Astrocyte (in vitro differentiated cells and primary cell): ENCODE results near the gene SEC61G. TPM values are rescaled to one million over a fixed set of nuclear protein-coding genes. Genes with fewer than 3 reads are reported as not detected.

Source experiments
- DNase-seq: peaks from one replicate; pipeline ENCODE4 v3.0.0-alpha.2; 2010; ENCODE audit warnings: low read depth
- FAIRE-seq: peaks from 2 replicates; lab custom pipeline; 2011; peaks lifted over from hg19 to GRCh38; lab: Jason Lieb, UNC
- H2AFZ ChIP-seq: 2 replicates; pipeline ENCODE4 v1.6.0; 2012; ENCODE audit warnings: low read depth, low read length, inconsistent platforms
- H3K27ac ChIP-seq: 2 replicates; pipeline ENCODE4 v1.5.1; 2011; ENCODE audit warnings: low read depth, low read length, inconsistent platforms
- H3K27me3 ChIP-seq: 2 replicates; pipeline ENCODE4 v1.6.0; 2011; ENCODE audit warnings: low read length, inconsistent platforms; ENCODE audit not compliant: insufficient read depth
- H3K36me3 ChIP-seq: 2 replicates; pipeline ENCODE4 v1.5.1; 2011; ENCODE audit warnings: low read length, inconsistent platforms; ENCODE audit not compliant: insufficient read depth
- H3K4me1 ChIP-seq: 2 replicates; pipeline ENCODE4 v1.5.1; 2011; ENCODE audit warnings: low read length, inconsistent platforms; ENCODE audit not compliant: insufficient read depth
- H3K4me2 ChIP-seq: 2 replicates; pipeline ENCODE4 v1.6.0; 2012; ENCODE audit warnings: low read length, inconsistent platforms
- H3K4me3 ChIP-seq: 2 replicates; pipeline ENCODE4 v1.5.1; 2011; ENCODE audit warnings: low read depth, mild to moderate bottlenecking, low read length, inconsistent platforms; ENCODE audit not compliant: insufficient read depth
- H3K79me2 ChIP-seq: 2 replicates; pipeline ENCODE4 v1.6.0; 2012; ENCODE audit warnings: mild to moderate bottlenecking, low read length, inconsistent platforms; ENCODE audit not compliant: insufficient read depth
- H3K9ac ChIP-seq: 2 replicates; pipeline ENCODE4 v1.6.0; 2012; ENCODE audit warnings: mild to moderate bottlenecking, low read length, inconsistent platforms
- H3K9me3 ChIP-seq: 2 replicates; pipeline ENCODE4 v1.5.1; 2012; ENCODE audit warnings: low read depth, mild to moderate bottlenecking, low read length, inconsistent platforms; ENCODE audit not compliant: insufficient read depth
- H4K20me1 ChIP-seq: 2 replicates; pipeline ENCODE4 v1.6.0; 2012; ENCODE audit warnings: low read length, inconsistent platforms; ENCODE audit not compliant: insufficient read depth
- H3K27ac Mint-ChIP-seq: one replicate; pipeline ENCODE4 v1.8.0; 2021; ENCODE audit warnings: mild to moderate bottlenecking, mixed read lengths; ENCODE audit not compliant: unreplicated experiment
- H3K27me3 Mint-ChIP-seq: one replicate; pipeline ENCODE4 v1.8.0; 2021; ENCODE audit warnings: low read depth, mixed read lengths; ENCODE audit not compliant: unreplicated experiment
- H3K36me3 Mint-ChIP-seq: one replicate; pipeline ENCODE4 v1.8.0; 2021; ENCODE audit warnings: low read depth, mixed read lengths; ENCODE audit not compliant: unreplicated experiment
- H3K4me1 Mint-ChIP-seq: one replicate; pipeline ENCODE4 v1.8.0; 2021; ENCODE audit warnings: low read depth, mixed read lengths; ENCODE audit not compliant: unreplicated experiment
- H3K4me3 Mint-ChIP-seq: one replicate; pipeline ENCODE4 v1.8.0; 2021; ENCODE audit warnings: mild to moderate bottlenecking, moderate library complexity, mixed read lengths; ENCODE audit not compliant: unreplicated experiment
- H3K9me3 Mint-ChIP-seq: one replicate; pipeline ENCODE4 v1.8.0; 2021; ENCODE audit warnings: mild to moderate bottlenecking, mixed read lengths; ENCODE audit not compliant: unreplicated experiment
- EZH2 ChIP-seq: IDR thresholded peaks from 2 replicates; pipeline ENCODE4 v1.6.1; 2012; ENCODE audit warnings: mild to moderate bottlenecking, low read length, inconsistent platforms; ENCODE audit not compliant: insufficient read depth
- total RNA-seq: library from RNA; stranded (reverse); gene quantifications from 2 replicates; pipeline ENCODE4 v1.2.1, GENCODE V29; 2021
- TF ChIP-seq, protein P1 (sequence below): IDR thresholded peaks from 2 replicates; pipeline ENCODE4 v1.5.1; 2011; ENCODE audit warnings: low read depth, mild to moderate bottlenecking, inconsistent platforms, low read length, moderate library complexity; ENCODE audit not compliant: insufficient read depth

The SEC61G gene
- total RNA-seq, 1 donor from 2014 or later, result 280 TPM

DNA sequence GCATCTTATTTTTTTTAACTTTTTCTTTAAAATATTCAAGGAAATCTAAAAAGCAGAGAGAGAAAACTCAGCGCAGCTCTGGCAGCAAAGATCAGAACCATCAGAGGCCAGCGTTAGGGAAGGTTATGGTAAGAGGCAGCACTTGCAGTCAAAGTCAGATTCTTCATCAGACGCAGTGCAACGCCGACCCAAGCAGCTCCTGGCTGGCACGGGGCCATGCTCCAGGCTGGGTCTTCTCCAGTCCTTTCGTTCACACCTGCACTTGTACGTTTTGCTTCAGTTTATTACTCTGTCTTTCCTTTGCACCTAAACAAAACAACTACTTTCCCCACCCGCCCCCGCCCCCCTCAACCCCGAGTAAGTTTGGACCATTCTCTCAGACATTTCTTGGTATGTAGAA is 43.1 kb upstream of the SEC61G start:
- H3K27me3 ChIP-seq, result no peaks in the 10 kb centered on the region
- H3K79me2 ChIP-seq, result no peaks in the 10 kb centered on the region
- no peaks in the 10 kb centered on the region for H4K20me1 ChIP-seq
- no peaks in the 10 kb centered on the region for H3K4me1 ChIP-seq
- no peak overlapping the region for H3K27ac ChIP-seq
- Mint-ChIP-seq H3K36me3 (no peaks in the 10 kb centered on the region), H3K4me1 (peaks cover 2% of the 10 kb centered on the region), H3K9me3 (peaks cover 6% of the 10 kb centered on the region), H3K4me3 (no peak overlapping the region), H3K27me3 (peaks cover 14% of the 10 kb centered on the region), H3K27ac (no peak overlapping the region)
- H3K4me3 ChIP-seq, result no peak overlapping the region
- H2AFZ ChIP-seq, result no peak overlapping the region
- no peak for DNase-seq
- H3K9me3 ChIP-seq, result no peaks in the 10 kb centered on the region
- TF ChIP-seq EZH2, result no peak
- TF ChIP-seq, protein P1, sequence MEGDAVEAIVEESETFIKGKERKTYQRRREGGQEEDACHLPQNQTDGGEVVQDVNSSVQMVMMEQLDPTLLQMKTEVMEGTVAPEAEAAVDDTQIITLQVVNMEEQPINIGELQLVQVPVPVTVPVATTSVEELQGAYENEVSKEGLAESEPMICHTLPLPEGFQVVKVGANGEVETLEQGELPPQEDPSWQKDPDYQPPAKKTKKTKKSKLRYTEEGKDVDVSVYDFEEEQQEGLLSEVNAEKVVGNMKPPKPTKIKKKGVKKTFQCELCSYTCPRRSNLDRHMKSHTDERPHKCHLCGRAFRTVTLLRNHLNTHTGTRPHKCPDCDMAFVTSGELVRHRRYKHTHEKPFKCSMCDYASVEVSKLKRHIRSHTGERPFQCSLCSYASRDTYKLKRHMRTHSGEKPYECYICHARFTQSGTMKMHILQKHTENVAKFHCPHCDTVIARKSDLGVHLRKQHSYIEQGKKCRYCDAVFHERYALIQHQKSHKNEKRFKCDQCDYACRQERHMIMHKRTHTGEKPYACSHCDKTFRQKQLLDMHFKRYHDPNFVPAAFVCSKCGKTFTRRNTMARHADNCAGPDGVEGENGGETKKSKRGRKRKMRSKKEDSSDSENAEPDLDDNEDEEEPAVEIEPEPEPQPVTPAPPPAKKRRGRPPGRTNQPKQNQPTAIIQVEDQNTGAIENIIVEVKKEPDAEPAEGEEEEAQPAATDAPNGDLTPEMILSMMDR, result no peak
- H3K4me2 ChIP-seq, result no peak overlapping the region
- no peak overlapping the region for H3K9ac ChIP-seq
- FAIRE-seq, result no peak
- no peaks in the 10 kb centered on the region for H3K36me3 ChIP-seq

DNA sequence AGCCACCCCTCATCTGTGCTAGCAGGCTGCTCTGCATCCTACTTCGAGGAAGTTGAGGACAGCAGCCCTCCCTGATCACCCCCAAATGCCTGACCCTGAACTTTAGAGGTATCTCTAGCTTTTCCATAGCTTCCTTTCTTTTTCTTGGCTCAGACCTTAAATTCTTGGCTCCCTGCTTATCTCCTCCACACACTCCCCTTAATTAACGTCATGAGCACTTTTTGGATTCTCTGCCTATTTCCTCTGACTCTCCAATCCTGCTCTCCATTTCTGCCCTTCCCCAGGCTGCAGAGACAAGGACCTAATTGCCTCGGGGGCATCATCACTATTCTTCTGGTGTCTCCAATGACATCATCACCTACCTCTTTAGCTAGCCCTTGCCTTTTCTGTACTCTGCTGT is 40.8 kb upstream of the SEC61G start:
- Histone ChIP-seq H3K4me3 (no peak overlapping the region), H3K79me2 (no peaks in the 10 kb centered on the region), H3K9me3 (no peaks in the 10 kb centered on the region), H3K9ac (no peak overlapping the region), H2AFZ (no peak overlapping the region), H3K27me3 (no peaks in the 10 kb centered on the region), H3K36me3 (no peaks in the 10 kb centered on the region), H3K4me2 (no peak overlapping the region), H3K27ac (no peak overlapping the region), H4K20me1 (no peaks in the 10 kb centered on the region), H3K4me1 (no peaks in the 10 kb centered on the region)
- FAIRE-seq (no peak), DNase-seq (peak; percentile 45)
- peaks cover 2% of the 10 kb centered on the region for H3K4me1 Mint-ChIP-seq
- no peaks in the 10 kb centered on the region for H3K36me3 Mint-ChIP-seq
- H3K27ac Mint-ChIP-seq, result no peak overlapping the region
- peaks cover 6% of the 10 kb centered on the region for H3K9me3 Mint-ChIP-seq
- H3K27me3 Mint-ChIP-seq, result peaks cover 17% of the 10 kb centered on the region
- TF ChIP-seq EZH2, result no peak
- TF ChIP-seq, protein P1, result no peak
- H3K4me3 Mint-ChIP-seq, result no peak overlapping the region

DNA sequence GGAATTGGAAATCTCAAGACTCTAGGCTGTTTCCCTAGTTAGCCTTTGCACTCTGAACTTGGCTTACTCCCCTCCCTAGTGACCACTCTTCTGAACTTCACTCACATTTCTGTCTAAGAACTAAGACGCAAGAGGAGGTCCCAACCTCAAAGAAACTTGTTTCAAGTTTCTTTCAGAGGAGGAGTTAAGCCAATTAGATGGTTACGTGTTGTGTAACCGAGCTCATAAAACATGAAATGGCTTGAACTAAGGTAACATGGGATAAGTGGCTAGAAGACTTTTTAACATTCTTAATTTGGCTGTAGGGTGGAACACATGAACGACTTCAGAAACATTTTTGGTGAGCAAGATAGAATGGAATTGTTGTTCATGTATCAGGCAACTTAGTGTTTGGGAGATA is 39.5 kb upstream of the SEC61G start:
- Mint-ChIP-seq H3K9me3 (peaks cover 6% of the 10 kb centered on the region), H3K27me3 (peaks cover 21% of the 10 kb centered on the region), H3K4me1 (peaks cover 2% of the 10 kb centered on the region), H3K4me3 (no peak overlapping the region), H3K27ac (no peak overlapping the region), H3K36me3 (no peaks in the 10 kb centered on the region)
- no peaks in the 10 kb centered on the region for H3K36me3 ChIP-seq
- no peaks in the 10 kb centered on the region for H3K27me3 ChIP-seq
- no peaks in the 10 kb centered on the region for H3K9me3 ChIP-seq
- FAIRE-seq (no peak), DNase-seq (no peak)
- H3K27ac ChIP-seq, result no peak overlapping the region
- H3K4me3 ChIP-seq, result no peak overlapping the region
- no peak overlapping the region for H3K9ac ChIP-seq
- no peaks in the 10 kb centered on the region for H4K20me1 ChIP-seq
- no peak overlapping the region for H3K4me2 ChIP-seq
- H2AFZ ChIP-seq, result no peak overlapping the region
- H3K4me1 ChIP-seq, result no peaks in the 10 kb centered on the region
- H3K79me2 ChIP-seq, result no peaks in the 10 kb centered on the region
- no peak for TF ChIP-seq EZH2
- TF ChIP-seq, protein P1, result no peak
